Testis (tissue), 2 donors: ENCODE results near the gene MS4A15.

Source experiments
- POLR2A ChIP-seq: fragments of 450-650 bp; IDR thresholded peaks from one replicate; pipeline ENCODE4 v1.6.1; 2017; ENCODE audit warnings: antibody characterized with exemption, mild to moderate bottlenecking, moderate library complexity
- TF ChIP-seq, protein P1 (sequence below), 3 experiments: fragments of 450-650 bp in 2 of 3; fragments of 200-600 bp in 1 of 3; sonication (generic) in 1 of 3; IDR thresholded peaks; one replicate each; pipeline ENCODE4 v1.5.1; 2016 to 2019; ENCODE audit warnings: antibody characterized with exemption in 3 of 3, mild to moderate bottlenecking in 2 of 3, moderate library complexity in 1 of 3

DNA sequence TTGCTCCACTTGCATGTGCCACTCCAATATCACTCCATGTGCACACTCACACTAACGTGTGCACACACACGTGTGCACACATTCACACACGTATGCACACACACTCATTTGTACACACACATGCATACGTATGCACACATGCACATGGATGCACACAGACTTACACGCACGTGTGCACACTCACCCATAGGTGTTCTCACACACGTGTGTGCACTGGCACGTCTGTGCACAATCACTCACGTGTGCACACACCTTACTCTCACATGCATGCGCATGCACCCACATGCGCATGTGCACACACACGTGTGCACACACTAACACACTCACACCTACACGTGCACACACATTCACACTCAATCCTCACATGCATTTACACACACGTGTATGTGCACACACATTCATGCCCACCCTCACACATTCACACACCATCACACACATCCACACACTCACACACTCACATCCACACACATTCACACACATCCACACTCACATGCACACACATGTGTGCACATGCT is 9.3 kb upstream of the MS4A15 start:
- TF ChIP-seq, protein P1, sequence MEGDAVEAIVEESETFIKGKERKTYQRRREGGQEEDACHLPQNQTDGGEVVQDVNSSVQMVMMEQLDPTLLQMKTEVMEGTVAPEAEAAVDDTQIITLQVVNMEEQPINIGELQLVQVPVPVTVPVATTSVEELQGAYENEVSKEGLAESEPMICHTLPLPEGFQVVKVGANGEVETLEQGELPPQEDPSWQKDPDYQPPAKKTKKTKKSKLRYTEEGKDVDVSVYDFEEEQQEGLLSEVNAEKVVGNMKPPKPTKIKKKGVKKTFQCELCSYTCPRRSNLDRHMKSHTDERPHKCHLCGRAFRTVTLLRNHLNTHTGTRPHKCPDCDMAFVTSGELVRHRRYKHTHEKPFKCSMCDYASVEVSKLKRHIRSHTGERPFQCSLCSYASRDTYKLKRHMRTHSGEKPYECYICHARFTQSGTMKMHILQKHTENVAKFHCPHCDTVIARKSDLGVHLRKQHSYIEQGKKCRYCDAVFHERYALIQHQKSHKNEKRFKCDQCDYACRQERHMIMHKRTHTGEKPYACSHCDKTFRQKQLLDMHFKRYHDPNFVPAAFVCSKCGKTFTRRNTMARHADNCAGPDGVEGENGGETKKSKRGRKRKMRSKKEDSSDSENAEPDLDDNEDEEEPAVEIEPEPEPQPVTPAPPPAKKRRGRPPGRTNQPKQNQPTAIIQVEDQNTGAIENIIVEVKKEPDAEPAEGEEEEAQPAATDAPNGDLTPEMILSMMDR (IDR thresholded peaks at IDR 0.05) = no peak
- no peak for TF ChIP-seq POLR2A
